Gastrocnemius medialis (tissue), 4 donors: ENCODE results near the gene POLR3E. TPM values are rescaled to one million over a fixed set of nuclear protein-coding genes. Genes with fewer than 3 reads are reported as not detected.
"Not testable (repeated sequence)": the region's sequence is repeated elsewhere in the genome, so short reads cannot be mapped to it uniquely, and the experiment has no call there.

Experiments used
- ATAC-seq, 2 donors: fragments of 150-250 bp; one replicate each; pipeline ENCODE4 v1.9.1; 2016
- DNase-seq, 2 donors: peaks; one replicate each; pipeline ENCODE4 v3.0.0-alpha.2; 2019
- H3K27ac ChIP-seq, 4 donors: fragments of 200-600 bp; sonication (generic); 1 replicate in 1 of 4; 2 replicates in 3 of 4; pipeline ENCODE4 v1.5.1; 2016 to 2018; ENCODE audit warnings: mild to moderate bottlenecking in 2 of 4, moderate library complexity in 1 of 4
- H3K27me3 ChIP-seq, 3 donors: fragments of 200-600 bp; sonication (generic) in 2 of 3; 1 replicate in 1 of 3; 2 replicates in 2 of 3; pipeline versions ENCODE4 v1.5.1 to v1.6.0; 2016 to 2019; ENCODE audit warnings: mild to moderate bottlenecking in 1 of 3, moderate library complexity in 1 of 3
- H3K36me3 ChIP-seq, 2 donors: fragments of 200-600 bp; sonication (generic) in 1 of 2; one replicate each; pipeline ENCODE4 v1.5.1; 2017 to 2018
- H3K4me1 ChIP-seq, 2 donors: fragments of 200-600 bp; sonication (generic) in 1 of 2; one replicate each; pipeline ENCODE4 v1.5.1; 2016 to 2017; ENCODE audit warnings: mild to moderate bottlenecking in 2 of 2
- H3K4me3 ChIP-seq, 4 donors: fragments of 200-600 bp; sonication (generic) in 3 of 4; 1 replicate in 1 of 4; 2 replicates in 3 of 4; pipeline ENCODE4 v1.5.1; 2016 to 2019; ENCODE audit warnings: mild to moderate bottlenecking in 2 of 4
- H3K9me3 ChIP-seq, 3 donors: fragments of 200-600 bp; sonication (generic) in 2 of 3; 1 replicate in 1 of 3; 2 replicates in 2 of 3; pipeline ENCODE4 v1.5.1; 2016 to 2019
- POLR2A ChIP-seq, 2 donors: fragments of 450-650 bp; IDR thresholded peaks; one replicate each; pipeline ENCODE4 v1.6.1; 2017; ENCODE audit warnings: antibody characterized with exemption in 2 of 2, mild to moderate bottlenecking in 2 of 2, moderate library complexity in 2 of 2
- in situ Hi-C, 4 donors: fragments of 200-750 bp; cut with MboI; loops; one replicate each; pipeline versions ENCODE4 v1.15.0 to v1.8.0; 2017; ENCODE audit warnings: low sequenced_read_pairs in 4 of 4
- intact Hi-C: fragments of 100-400 bp; cut with DNase I; formaldehyde crosslinking; loops from one replicate; pipeline ENCODE4 v1.15.1; 2023; ENCODE audit warnings: low total_unique reads
- total RNA-seq, 4 donors: library from RNA; depleted of rRNA; stranded (reverse); fragments of >200 nt; gene quantifications; one replicate each; pipeline versions ENCODE4 v1.1.0 to v1.2.3, GENCODE V29; 2016
- TF ChIP-seq, protein P1 (sequence below), 5 experiments: fragments of 450-650 bp in 3 of 5; fragments of 200-600 bp in 2 of 5; sonication (generic) in 2 of 5; IDR thresholded peaks in 4 of 5; conservative IDR thresholded peaks in 1 of 5; 1 replicate in 4 of 5; 2 replicates in 1 of 5; pipeline ENCODE4 v1.5.1; 2016 to 2019; ENCODE audit warnings: antibody characterized with exemption in 5 of 5, mild to moderate bottlenecking in 3 of 5, moderate library complexity in 3 of 5

POLR3E gene
- total RNA-seq, 4 donors from 2014 or later, result 105 to 182 (median 116) TPM

DNA sequence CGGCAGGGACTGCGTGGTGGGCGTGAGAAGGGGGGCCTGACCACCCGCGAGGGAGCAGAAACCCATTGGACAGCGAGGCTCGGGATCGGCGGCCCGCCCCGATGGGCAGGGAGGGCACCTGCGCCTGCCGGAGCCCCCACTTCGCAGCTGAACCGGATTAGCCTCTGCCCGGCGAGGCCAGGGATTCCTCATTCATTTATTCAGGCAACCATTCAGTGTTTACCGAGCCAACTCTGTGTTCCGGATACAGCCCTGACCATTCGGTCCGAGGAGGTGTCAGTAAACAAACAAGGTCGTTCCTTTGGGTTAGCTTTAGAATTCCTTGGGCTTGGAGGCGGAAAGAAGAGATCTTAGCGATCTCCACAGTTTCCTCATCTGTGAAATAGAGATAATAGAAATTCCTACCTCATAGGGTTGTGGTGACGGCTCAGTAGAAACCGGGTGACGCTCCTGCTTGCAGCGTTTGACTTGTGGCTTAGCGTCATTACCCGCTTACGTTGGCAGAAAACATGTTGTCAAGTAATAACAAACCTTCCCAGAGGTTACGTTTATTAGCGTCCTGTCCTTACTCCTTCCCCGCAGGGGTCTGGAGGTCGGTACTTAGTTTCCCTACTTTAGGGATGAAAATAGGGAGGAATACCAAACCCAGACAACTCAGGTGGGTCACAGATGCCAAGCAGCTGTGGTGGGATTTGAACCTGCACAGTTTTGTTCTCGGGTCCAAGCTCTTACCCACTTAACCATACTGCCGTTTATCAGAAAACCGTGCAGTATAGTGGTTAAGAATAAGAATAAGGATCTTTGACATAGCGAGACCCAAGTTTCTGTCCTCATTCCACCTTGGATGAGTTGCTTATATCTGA lies 893 bp downstream of the POLR3E start:
- H3K4me1 ChIP-seq, result peaks cover 12 to 18% of the 10 kb centered on the region in 2 donors
- no peaks in the 10 kb centered on the region for H3K9me3 ChIP-seq
- H3K4me3 ChIP-seq, result peak overlapping the region; percentile 87 to 97 (median 94)
- in situ Hi-C loops (loop anchor here (5.0 to 25.0 kb wide), 3 partner anchors 101 to 293 kb away; partner anchors contain the start of genes MOSMO (in 4 of the 4) and PDZD9 (in 4 of the 4)), intact Hi-C loops (loop anchor here (1.0 to 5.0 kb wide), 7 partner anchors 78 to 1397 kb away; partner anchors contain the start of genes DCUN1D3, EEF2K, LYRM1 and MOSMO)
- no peaks in the 10 kb centered on the region for H3K27me3 ChIP-seq
- H3K36me3 ChIP-seq, result peaks cover 0 to 12% of the 10 kb centered on the region in 2 donors
- DNase-seq (peak; percentile 59 to 78), ATAC-seq (peak; percentile 65 to 72)
- peak overlapping the region; percentile 97 to 100 (median 98) for H3K27ac ChIP-seq
- TF ChIP-seq, protein P1, sequence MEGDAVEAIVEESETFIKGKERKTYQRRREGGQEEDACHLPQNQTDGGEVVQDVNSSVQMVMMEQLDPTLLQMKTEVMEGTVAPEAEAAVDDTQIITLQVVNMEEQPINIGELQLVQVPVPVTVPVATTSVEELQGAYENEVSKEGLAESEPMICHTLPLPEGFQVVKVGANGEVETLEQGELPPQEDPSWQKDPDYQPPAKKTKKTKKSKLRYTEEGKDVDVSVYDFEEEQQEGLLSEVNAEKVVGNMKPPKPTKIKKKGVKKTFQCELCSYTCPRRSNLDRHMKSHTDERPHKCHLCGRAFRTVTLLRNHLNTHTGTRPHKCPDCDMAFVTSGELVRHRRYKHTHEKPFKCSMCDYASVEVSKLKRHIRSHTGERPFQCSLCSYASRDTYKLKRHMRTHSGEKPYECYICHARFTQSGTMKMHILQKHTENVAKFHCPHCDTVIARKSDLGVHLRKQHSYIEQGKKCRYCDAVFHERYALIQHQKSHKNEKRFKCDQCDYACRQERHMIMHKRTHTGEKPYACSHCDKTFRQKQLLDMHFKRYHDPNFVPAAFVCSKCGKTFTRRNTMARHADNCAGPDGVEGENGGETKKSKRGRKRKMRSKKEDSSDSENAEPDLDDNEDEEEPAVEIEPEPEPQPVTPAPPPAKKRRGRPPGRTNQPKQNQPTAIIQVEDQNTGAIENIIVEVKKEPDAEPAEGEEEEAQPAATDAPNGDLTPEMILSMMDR (IDR thresholded peaks at IDR 0.05 in 4 of 5, conservative IDR thresholded peaks at IDR 0.05 in 1 of 5), result no peak
- TF ChIP-seq POLR2A (IDR thresholded peaks at IDR 0.05), result no peak

DNA sequence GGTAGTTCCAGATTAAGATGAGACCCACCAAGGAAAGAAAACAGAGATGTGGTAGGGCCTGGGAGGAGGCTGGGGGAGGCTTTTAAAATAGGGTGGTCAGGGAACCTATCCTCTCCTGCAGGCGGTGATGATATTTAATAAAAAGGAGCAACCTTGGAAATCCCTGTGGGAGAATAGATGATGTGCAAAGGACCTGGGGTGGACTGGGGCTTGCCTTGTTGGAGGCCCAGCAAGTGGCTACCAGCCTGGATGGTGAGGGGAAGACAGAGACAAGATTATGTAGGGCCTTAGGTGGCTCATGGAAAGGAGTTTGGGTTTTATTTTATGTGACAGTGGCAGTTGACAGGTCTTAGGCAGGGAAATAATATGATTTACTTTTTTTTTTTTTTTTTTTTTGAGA lies 1.8 kb downstream of the POLR3E start:
- Histone ChIP-seq H3K36me3 (peaks cover 0 to 15% of the 10 kb centered on the region in 2 donors), H3K9me3 (no peaks in the 10 kb centered on the region), H3K4me3 (no peak overlapping the region), H3K27ac (peak overlapping the region; percentile 97 to 100 (median 98)), H3K4me1 (peaks cover 12 to 18% of the 10 kb centered on the region in 2 donors), H3K27me3 (no peaks in the 10 kb centered on the region)
- TF ChIP-seq, protein P1 (IDR thresholded peaks at IDR 0.05 in 4 of 5, conservative IDR thresholded peaks at IDR 0.05 in 1 of 5), result no peak
- no peak for TF ChIP-seq POLR2A (IDR thresholded peaks at IDR 0.05)
- intact Hi-C loops, result loop anchor here (5.0 kb wide), 1 partner anchor 347 kb away; the partner anchor contains the start of gene UQCRC2
- ATAC-seq, result no peak
- DNase-seq, result no peak
- in situ Hi-C loops, result loop anchor here (5.0 to 25.0 kb wide), 3 partner anchors 102 to 294 kb away; partner anchors contain the start of genes MOSMO (in 4 of the 4) and PDZD9 (in 4 of the 4)

DNA sequence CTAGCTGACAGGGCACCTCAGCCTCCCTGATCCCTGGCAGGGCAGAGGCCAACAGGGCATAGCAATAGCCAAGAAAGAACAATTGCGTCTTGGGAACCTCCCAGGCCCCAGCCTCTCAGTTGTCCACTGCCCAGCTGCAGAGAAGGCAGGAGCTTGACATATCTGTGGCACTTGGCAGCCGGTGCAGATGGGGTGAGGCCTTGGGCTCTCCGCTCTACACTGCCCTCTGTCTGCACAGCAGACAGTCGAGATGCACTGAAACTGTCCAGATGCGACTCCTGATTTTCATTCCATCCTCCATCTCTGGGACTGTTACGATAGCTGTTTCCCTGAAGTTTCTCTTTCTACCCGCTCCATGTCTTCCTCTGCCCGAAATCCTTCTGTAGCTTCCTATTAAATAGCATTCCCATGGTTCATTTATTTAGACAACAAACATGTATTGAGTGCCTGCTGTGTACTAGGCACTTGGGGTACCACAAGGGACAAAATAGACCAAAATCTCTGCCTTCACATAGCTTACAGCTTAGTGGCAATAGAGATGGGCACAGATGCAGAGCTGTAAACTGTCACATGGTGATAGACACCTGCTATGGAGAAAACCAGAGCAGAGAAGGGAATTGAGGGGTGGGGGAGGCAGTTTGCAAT lies 3.3 kb downstream of the POLR3E start:
- no peaks in the 10 kb centered on the region for H3K9me3 ChIP-seq
- TF ChIP-seq, protein P1 (IDR thresholded peaks at IDR 0.05 in 4 of 5, conservative IDR thresholded peaks at IDR 0.05 in 1 of 5), result peak; percentile 25 to 64 (median 53)
- no peak for TF ChIP-seq POLR2A (IDR thresholded peaks at IDR 0.05)
- no peaks in the 10 kb centered on the region for H3K27me3 ChIP-seq
- peak overlapping the region; percentile 4 to 62 (median 42) for H3K27ac ChIP-seq
- intact Hi-C loops (no loop called here), in situ Hi-C loops (no loop called here)
- peak; percentile 50 to 73 for DNase-seq
- H3K36me3 ChIP-seq, result peaks cover 0 to 30% of the 10 kb centered on the region in 2 donors
- no peak overlapping the region for H3K4me3 ChIP-seq
- ATAC-seq, result no peak
- H3K4me1 ChIP-seq, result peaks cover 12 to 18% of the 10 kb centered on the region in 2 donors

DNA sequence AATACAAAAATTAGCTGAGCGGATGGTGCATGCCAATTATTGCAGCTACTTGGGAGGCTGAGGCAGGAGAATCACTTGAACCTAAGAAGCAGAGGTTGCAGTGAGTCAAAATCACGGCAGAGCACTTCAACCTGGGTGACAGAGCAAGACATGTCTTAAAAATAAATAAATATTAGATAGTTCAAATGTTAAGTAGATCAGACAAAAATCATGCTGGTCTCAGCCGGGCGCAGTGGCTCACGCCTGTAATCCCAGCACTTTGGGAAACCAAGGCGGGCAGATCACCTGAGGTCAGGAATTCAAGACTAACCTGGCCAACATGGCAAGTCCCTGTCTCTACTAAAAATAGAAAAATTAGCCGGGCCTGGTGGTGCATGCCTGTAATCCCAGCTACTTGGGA lies 4.2 kb downstream of the POLR3E start:
- H3K27me3 ChIP-seq, H3K27ac ChIP-seq, H3K9me3 ChIP-seq, in situ Hi-C loops, H3K4me3 ChIP-seq, ATAC-seq, intact Hi-C loops, DNase-seq: not testable (repeated sequence)
- H3K36me3 ChIP-seq, result peaks cover 0 to 38% of the 10 kb centered on the region in 2 donors
- H3K4me1 ChIP-seq, result peaks cover 12 to 18% of the 10 kb centered on the region in 2 donors
